ENCODE results near the gene PLIN3.

- no peak for TF ChIP-seq CTCF (IDR thresholded peaks at IDR 0.05)
- TF ChIP-seq POLR2A (IDR thresholded peaks at IDR 0.05), result no peak
Measured at GRCh38 chr19:4830768-4831265, 36.6 kb downstream of the PLIN3 start.

Data from esophagus squamous epithelium (tissue), 4 donors.